ENCODE measurements around the gene ZMYM2. TPM values are rescaled to one million over a fixed set of nuclear protein-coding genes. Genes with fewer than 3 reads are reported as not detected.

ZMYM2 gene
- total RNA-seq, 1 experiment from 2014 or later: 159 TPM

GRCh38 chr13:20109037-20109436 is 150.5 kb downstream of the ZMYM2 start:
- Mint-ChIP-seq H3K9me3 (no peaks in the 10 kb centered on the region), H3K27ac (no peak overlapping the region), H3K4me1 (peaks cover 14% of the 10 kb centered on the region), H3K4me3 (no peak overlapping the region), H3K36me3 (no peaks in the 10 kb centered on the region), H3K27me3 (ENCODE audit: low read depth) (peaks cover 2% of the 10 kb centered on the region; the same call in 1 of the 2 replicates)
- POLR2A ChIA-PET: interaction anchor here (0.6 kb wide), 1 partner anchor 222 kb away, joined by 3 read pairs; no protein-coding TSS in a partner anchor
- no peak for TF ChIP-seq ZBTB21 (CRISPR knock-in tag; IDR thresholded peaks at IDR 0.05; ENCODE audit: borderline replicate concordance)
- TF ChIP-seq ESRRA (CRISPR knock-in tag; IDR thresholded peaks at IDR 0.05; ENCODE audit: borderline replicate concordance): no peak
- TF ChIP-seq, protein P1, sequence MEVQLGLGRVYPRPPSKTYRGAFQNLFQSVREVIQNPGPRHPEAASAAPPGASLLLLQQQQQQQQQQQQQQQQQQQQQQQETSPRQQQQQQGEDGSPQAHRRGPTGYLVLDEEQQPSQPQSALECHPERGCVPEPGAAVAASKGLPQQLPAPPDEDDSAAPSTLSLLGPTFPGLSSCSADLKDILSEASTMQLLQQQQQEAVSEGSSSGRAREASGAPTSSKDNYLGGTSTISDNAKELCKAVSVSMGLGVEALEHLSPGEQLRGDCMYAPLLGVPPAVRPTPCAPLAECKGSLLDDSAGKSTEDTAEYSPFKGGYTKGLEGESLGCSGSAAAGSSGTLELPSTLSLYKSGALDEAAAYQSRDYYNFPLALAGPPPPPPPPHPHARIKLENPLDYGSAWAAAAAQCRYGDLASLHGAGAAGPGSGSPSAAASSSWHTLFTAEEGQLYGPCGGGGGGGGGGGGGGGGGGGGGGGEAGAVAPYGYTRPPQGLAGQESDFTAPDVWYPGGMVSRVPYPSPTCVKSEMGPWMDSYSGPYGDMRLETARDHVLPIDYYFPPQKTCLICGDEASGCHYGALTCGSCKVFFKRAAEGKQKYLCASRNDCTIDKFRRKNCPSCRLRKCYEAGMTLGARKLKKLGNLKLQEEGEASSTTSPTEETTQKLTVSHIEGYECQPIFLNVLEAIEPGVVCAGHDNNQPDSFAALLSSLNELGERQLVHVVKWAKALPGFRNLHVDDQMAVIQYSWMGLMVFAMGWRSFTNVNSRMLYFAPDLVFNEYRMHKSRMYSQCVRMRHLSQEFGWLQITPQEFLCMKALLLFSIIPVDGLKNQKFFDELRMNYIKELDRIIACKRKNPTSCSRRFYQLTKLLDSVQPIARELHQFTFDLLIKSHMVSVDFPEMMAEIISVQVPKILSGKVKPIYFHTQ (CRISPR knock-in tag; IDR thresholded peaks at IDR 0.05): no peak
- TF ChIP-seq, protein P2, sequence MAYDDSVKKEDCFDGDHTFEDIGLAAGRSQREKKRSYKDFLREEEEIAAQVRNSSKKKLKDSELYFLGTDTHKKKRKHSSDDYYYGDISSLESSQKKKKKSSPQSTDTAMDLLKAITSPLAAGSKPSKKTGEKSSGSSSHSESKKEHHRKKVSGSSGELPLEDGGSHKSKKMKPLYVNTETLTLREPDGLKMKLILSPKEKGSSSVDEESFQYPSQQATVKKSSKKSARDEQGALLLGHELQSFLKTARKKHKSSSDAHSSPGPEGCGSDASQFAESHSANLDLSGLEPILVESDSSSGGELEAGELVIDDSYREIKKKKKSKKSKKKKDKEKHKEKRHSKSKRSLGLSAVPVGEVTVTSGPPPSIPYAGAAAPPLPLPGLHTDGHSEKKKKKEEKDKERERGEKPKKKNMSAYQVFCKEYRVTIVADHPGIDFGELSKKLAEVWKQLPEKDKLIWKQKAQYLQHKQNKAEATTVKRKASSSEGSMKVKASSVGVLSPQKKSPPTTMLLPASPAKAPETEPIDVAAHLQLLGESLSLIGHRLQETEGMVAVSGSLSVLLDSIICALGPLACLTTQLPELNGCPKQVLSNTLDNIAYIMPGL (CRISPR knock-in tag; IDR thresholded peaks at IDR 0.05): no peak
- TF ChIP-seq IRF2 (CRISPR knock-in tag; IDR thresholded peaks at IDR 0.05; ENCODE audit: borderline replicate concordance, low read depth): no peak
- TF ChIP-seq, protein P3, sequence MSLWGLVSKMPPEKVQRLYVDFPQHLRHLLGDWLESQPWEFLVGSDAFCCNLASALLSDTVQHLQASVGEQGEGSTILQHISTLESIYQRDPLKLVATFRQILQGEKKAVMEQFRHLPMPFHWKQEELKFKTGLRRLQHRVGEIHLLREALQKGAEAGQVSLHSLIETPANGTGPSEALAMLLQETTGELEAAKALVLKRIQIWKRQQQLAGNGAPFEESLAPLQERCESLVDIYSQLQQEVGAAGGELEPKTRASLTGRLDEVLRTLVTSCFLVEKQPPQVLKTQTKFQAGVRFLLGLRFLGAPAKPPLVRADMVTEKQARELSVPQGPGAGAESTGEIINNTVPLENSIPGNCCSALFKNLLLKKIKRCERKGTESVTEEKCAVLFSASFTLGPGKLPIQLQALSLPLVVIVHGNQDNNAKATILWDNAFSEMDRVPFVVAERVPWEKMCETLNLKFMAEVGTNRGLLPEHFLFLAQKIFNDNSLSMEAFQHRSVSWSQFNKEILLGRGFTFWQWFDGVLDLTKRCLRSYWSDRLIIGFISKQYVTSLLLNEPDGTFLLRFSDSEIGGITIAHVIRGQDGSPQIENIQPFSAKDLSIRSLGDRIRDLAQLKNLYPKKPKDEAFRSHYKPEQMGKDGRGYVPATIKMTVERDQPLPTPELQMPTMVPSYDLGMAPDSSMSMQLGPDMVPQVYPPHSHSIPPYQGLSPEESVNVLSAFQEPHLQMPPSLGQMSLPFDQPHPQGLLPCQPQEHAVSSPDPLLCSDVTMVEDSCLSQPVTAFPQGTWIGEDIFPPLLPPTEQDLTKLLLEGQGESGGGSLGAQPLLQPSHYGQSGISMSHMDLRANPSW (CRISPR knock-in tag; conservative IDR thresholded peaks at IDR 0.05; ENCODE audit: low read depth): no peak
- TF ChIP-seq ZNF138 (CRISPR knock-in tag; conservative IDR thresholded peaks at IDR 0.05): no peak
- TF ChIP-seq GABPB1 (CRISPR knock-in tag; IDR thresholded peaks at IDR 0.05): no peak
- TF ChIP-seq GTF2I (CRISPR knock-in tag; conservative IDR thresholded peaks at IDR 0.05): no peak
- TF ChIP-seq SMAD3 (CRISPR knock-in tag; IDR thresholded peaks at IDR 0.05; ENCODE audit: borderline replicate concordance): no peak
- CTCF ChIA-PET: interaction anchor here (4.0 kb wide), 1 partner anchor 19 kb away, joined by 12 read pairs; no protein-coding TSS in a partner anchor
- ATAC-seq (no peak), DNase-seq (ENCODE audit: low spot score) (no peak)

- H3K27ac Mint-ChIP-seq: no peak overlapping the region
- no peaks in the 10 kb centered on the region for H3K36me3 Mint-ChIP-seq
- POLR2A ChIA-PET: no interaction called here
- ATAC-seq (0 out of 2 replicates have a peak, but pooled peaks have one; percentile 19), DNase-seq (ENCODE audit: low spot score) (no peak)
- H3K9me3 Mint-ChIP-seq: no peaks in the 10 kb centered on the region
- no peak overlapping the region for H3K4me3 Mint-ChIP-seq
- peaks cover 4% of the 10 kb centered on the region; the same call in 1 of the 2 replicates for H3K27me3 Mint-ChIP-seq (ENCODE audit: low read depth)
- CTCF ChIA-PET: interaction anchor here (0.6 to 1.3 kb wide), 2 partner anchors 14 to 83 kb away, joined by 4 to 6 read pairs; no protein-coding TSS in a partner anchor
- H3K4me1 Mint-ChIP-seq: peaks cover 2% of the 10 kb centered on the region
- no peak for TF ChIP-seq FOXP1 (CRISPR knock-in tag; IDR thresholded peaks at IDR 0.05; ENCODE audit: borderline replicate concordance)
- no peak for TF ChIP-seq ESRRA (CRISPR knock-in tag; IDR thresholded peaks at IDR 0.05; ENCODE audit: borderline replicate concordance)
- TF ChIP-seq JAZF1 (CRISPR knock-in tag; IDR thresholded peaks at IDR 0.05): no peak
- TF ChIP-seq ZNF263 (CRISPR knock-in tag; IDR thresholded peaks at IDR 0.05; ENCODE audit: low read depth): no peak
- TF ChIP-seq OVOL2 (CRISPR knock-in tag; IDR thresholded peaks at IDR 0.05; ENCODE audit: borderline replicate concordance): no peak
- no peak for TF ChIP-seq ZNF423 (CRISPR knock-in tag; IDR thresholded peaks at IDR 0.05)
- no peak for TF ChIP-seq FOXP4 (CRISPR knock-in tag; IDR thresholded peaks at IDR 0.05)
- no peak for TF ChIP-seq E2F5 (CRISPR knock-in tag; IDR thresholded peaks at IDR 0.05)
- no peak for TF ChIP-seq NR3C1 (CRISPR knock-in tag; conservative IDR thresholded peaks at IDR 0.05; ENCODE audit: low read depth)
- no peak for TF ChIP-seq ZNF138 (CRISPR knock-in tag; conservative IDR thresholded peaks at IDR 0.05)
- TF ChIP-seq, protein P4, sequence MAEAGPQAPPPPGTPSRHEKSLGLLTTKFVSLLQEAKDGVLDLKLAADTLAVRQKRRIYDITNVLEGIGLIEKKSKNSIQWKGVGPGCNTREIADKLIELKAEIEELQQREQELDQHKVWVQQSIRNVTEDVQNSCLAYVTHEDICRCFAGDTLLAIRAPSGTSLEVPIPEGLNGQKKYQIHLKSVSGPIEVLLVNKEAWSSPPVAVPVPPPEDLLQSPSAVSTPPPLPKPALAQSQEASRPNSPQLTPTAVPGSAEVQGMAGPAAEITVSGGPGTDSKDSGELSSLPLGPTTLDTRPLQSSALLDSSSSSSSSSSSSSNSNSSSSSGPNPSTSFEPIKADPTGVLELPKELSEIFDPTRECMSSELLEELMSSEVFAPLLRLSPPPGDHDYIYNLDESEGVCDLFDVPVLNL (CRISPR knock-in tag; IDR thresholded peaks at IDR 0.05; ENCODE audit: borderline replicate concordance, low read depth): no peak
- no peak for TF ChIP-seq SP1 (CRISPR knock-in tag; conservative IDR thresholded peaks at IDR 0.05)
- TF ChIP-seq ETV6 (CRISPR knock-in tag; IDR thresholded peaks at IDR 0.05): no peak
- TF ChIP-seq MYBL2 (CRISPR knock-in tag; IDR thresholded peaks at IDR 0.05): no peak
- no peak for TF ChIP-seq TCF7 (CRISPR knock-in tag; IDR thresholded peaks at IDR 0.05; ENCODE audit: low read depth)
Observed at GRCh38 chr13:20114066-20114610, 155.6 kb downstream of the ZMYM2 start.
